SK-N-DZ (cell line): ENCODE results near the gene CACNA1B.
A peak's percentile ranks its signal among the peaks of the same experiment; 100 is the strongest.

Source experiments
- DNase-seq: peaks from one replicate; pipeline ENCODE4 v3.0.0-alpha.2; 2015; ENCODE audit warnings: low spot score

Gene CACNA1B

DNA sequence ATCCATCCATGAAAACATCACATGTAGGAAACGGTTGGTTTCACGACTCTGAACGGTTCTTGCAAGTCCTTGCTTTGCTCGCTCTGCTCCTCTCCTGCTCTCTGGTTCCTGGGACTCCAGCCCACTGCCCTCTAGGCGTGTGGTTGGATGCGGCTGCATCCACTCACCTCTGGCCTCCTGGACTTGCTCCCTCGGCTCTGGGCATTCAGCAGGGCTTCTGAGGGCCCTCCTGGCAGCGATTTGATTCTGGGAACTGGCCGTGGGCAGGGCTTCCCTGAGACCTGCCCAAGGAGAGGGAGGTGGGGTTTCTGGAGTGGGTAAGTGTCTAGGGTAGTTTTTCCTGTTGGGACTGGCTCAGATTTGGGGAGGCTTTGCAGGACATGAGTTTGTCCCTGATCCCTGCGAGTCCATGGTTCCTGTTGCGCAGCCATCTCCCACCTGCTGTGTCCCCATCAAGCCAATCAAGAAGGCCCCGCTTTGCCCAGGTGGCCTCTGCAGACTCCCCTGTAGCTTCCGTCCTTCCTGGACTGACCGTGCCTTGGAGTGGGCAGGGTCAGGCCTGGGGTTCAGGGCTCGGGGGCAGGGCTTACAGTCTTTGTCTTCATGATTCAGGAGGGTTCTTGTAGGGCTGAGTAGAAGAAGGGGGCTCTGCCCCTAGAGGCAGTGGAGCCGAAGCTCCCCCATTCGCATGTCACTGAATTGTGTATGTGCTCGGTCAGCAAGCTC is 192.3 kb downstream of the CACNA1B start:
- DNase-seq, result no peak

GRCh38 chr9:138070815-138071214 is 193.2 kb downstream of the CACNA1B start:
- no peak for DNase-seq

- DNase-seq, result no peak
Measured at GRCh38 chr9:138071292-138071691, 193.7 kb downstream of the CACNA1B start.

DNA sequence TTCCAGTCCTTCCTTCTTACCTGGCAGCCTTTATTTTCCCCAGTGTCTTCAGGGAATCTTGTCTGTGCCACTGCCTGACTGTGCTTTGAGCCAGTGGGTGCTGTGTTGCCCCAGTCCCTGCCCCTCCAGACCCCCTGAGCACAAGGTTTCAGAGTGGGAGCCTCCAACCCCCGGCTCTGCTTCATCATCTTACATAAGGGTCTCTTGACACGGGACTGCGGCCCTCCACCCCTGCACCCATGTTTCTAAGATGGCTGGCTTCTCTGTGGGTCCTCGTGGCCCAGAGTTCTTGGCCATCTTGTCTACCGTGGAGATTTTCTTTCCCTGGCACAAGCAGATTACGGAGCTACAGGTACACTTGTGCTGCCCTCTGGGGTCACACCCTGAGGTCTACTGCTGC is 194.1 kb downstream of the CACNA1B start:
- no peak for DNase-seq

GRCh38 chr9:138072161-138072842 is 194.7 kb downstream of the CACNA1B start:
- DNase-seq, result no peak

DNA sequence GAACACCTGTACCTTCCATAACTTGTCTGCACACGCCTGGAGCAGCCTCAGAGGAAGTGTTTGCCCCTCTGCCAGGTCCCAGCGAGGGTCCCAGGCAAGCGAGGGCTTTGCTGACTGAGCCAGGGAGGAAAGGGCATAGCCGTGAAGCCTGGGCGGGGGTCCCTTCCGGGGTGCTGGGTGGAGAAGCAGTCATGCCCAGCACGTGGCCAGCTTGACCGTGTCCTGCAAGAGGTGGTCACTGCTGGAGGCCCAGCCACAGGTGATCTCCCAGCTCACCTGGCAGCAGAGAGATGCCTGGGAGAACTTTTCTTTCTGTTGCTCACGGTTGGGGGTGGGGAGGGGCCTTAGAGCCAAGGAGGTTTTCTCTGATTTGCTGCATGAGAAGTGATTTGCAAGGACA is 195.3 kb downstream of the CACNA1B start:
- no peak for DNase-seq

- DNase-seq, result no peak
Measured at GRCh38 chr9:138073408-138073807, 195.8 kb downstream of the CACNA1B start.

GRCh38 chr9:138073808-138074207 is 196.2 kb downstream of the CACNA1B start:
- no peak for DNase-seq

DNA sequence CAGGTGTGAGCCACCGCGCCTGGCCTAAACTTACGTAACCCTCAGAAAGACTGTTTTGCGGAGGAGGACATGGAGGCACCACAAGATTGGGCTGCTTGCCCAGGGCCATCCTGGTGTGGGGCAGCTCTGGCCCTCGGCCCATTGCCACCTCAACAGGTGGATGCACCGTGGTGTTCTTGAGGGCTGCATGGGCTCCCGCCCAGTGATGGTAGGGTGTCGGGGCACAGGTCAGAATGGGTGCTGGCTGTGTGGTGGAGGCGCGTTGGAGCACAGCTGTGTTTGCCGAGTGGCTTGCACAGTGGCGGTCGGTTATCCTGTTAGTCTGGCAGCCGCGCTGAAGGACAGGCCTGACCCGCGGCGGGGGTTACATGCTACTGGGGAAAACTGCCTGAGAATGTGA is 196.9 kb downstream of the CACNA1B start:
- no peak for DNase-seq

GRCh38 chr9:138075496-138075895 is 197.9 kb downstream of the CACNA1B start:
- no peak for DNase-seq

GRCh38 chr9:138075961-138076649 is 198.5 kb downstream of the CACNA1B start:
- no peak for DNase-seq

- no peak for DNase-seq
Measured at GRCh38 chr9:138076650-138077009, 199.0 kb downstream of the CACNA1B start.

DNA sequence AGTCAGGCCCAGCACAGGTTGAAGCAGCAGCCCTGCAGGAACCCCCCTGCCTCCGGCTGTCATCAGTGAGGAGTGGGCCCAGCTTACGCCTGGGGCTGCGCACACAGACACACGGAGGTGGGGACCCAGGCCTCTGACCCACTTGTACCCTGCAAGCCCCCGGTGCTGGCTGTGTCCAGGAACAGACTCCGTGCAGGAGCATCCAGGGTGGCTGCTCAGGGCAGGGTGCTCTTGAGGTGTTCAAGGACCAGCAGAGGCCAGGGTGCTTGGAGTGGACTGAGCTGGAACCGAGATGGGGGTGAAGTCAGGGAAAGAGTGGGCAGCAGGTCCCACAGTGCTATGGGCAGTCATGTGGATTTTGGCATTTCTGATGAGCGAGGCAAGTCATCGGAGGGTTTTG is 199.5 kb downstream of the CACNA1B start:
- no peak for DNase-seq

GRCh38 chr9:138077898-138078540 is 200.4 kb downstream of the CACNA1B start:
- no peak for DNase-seq

- no peak for DNase-seq
Measured at GRCh38 chr9:138078846-138079245, 201.3 kb downstream of the CACNA1B start.

DNA sequence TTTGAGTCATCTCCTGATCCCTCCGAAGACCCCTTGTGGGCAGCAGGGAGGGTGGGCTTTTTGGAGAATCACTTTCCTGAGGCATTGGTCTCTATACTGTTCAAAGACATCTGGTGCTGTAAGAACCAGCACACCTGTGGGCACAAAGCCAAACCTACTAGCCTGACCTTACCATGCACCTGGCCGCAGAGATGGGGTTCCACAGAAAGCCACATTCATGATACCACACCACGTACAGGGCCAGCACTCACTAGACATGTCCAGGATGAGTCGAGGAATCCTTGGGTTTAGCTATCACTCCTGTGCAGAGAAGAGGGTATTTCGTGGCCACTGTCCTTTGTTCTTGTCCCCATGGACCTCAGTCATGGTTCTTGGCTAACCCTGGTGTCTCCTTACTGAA is 203.4 kb downstream of the CACNA1B start:
- DNase-seq, result no peak

GRCh38 chr9:138082918-138083636 is 205.5 kb downstream of the CACNA1B start:
- no peak for DNase-seq

GRCh38 chr9:138083873-138084272 is 206.3 kb downstream of the CACNA1B start:
- no peak for DNase-seq

GRCh38 chr9:138085568-138085967 is 208.0 kb downstream of the CACNA1B start:
- no peak for DNase-seq

DNA sequence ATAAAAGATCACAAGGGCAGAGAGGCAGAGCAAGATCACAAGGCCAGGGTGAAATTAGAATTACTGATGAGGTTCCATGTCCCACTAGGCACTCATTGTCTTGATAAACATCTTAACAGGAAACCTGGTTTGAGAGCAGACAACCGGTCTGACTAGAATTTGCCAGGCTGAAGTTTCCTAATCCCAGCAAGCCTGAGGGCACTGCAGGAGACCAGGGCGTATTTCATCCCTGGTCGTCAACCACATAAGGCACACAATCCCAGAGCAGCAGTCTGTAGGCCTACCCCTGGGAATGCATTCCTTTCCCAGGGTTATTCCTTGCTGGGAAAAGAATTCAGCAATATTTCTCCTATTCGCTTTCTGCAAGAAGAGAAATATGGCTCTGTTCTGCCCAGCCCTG is 214.5 kb downstream of the CACNA1B start:
- DNase-seq, result peak; percentile 49

GRCh38 chr9:138094028-138094427 is 216.4 kb downstream of the CACNA1B start:
- DNase-seq, result no peak
